AG09319 (cell line): ENCODE data around the gene ABCA4.

ENCODE experiments used
- DNase-seq: peaks from one replicate; pipeline ENCODE4 v3.0.0-alpha.2; 2010; ENCODE audit warnings: low read depth; ENCODE audit errors: extremely low read depth
- TF ChIP-seq, protein P1 (sequence below): IDR thresholded peaks from 2 replicates; pipeline ENCODE4 v1.5.1; 2011; ENCODE audit warnings: low read depth, mild to moderate bottlenecking, inconsistent platforms, low read length, moderate library complexity

Gene ABCA4

GRCh38 chr1:94090761-94091160 is 30.2 kb downstream of the ABCA4 start:
- DNase-seq = no peak
- TF ChIP-seq, protein P1, sequence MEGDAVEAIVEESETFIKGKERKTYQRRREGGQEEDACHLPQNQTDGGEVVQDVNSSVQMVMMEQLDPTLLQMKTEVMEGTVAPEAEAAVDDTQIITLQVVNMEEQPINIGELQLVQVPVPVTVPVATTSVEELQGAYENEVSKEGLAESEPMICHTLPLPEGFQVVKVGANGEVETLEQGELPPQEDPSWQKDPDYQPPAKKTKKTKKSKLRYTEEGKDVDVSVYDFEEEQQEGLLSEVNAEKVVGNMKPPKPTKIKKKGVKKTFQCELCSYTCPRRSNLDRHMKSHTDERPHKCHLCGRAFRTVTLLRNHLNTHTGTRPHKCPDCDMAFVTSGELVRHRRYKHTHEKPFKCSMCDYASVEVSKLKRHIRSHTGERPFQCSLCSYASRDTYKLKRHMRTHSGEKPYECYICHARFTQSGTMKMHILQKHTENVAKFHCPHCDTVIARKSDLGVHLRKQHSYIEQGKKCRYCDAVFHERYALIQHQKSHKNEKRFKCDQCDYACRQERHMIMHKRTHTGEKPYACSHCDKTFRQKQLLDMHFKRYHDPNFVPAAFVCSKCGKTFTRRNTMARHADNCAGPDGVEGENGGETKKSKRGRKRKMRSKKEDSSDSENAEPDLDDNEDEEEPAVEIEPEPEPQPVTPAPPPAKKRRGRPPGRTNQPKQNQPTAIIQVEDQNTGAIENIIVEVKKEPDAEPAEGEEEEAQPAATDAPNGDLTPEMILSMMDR = no peak

GRCh38 chr1:94087193-94087592 is 33.8 kb downstream of the ABCA4 start:
- TF ChIP-seq, protein P1 = no peak

GRCh38 chr1:94084547-94084946 is 36.4 kb downstream of the ABCA4 start:
- no peak for DNase-seq

More at GRCh38 chr1:94087193-94087592, 33.8 kb downstream of the ABCA4 start:
- no peak for DNase-seq

DNA sequence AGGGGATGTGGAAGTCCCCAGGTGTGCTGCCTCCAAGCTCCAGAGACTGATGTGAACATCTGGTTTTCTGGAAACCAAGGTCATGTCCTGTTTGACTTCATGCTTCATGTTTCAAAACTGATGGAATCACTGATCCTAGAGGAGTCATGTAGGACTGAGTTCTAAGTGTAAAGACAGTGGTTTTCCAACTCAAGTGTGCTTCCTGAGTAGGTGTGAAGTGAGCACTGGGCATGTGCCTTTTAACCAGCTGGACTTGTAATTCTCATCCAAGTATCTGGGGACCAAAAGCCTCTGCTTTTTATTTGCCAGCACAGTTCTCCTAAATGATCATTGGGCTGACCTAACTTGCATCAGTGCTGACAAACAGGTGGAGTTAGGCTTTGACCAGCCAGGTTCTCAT is 36.9 kb downstream of the ABCA4 start:
- TF ChIP-seq, protein P1 = no peak
- no peak for DNase-seq

More at GRCh38 chr1:94084547-94084946, 36.4 kb downstream of the ABCA4 start:
- TF ChIP-seq, protein P1 = no peak

DNA sequence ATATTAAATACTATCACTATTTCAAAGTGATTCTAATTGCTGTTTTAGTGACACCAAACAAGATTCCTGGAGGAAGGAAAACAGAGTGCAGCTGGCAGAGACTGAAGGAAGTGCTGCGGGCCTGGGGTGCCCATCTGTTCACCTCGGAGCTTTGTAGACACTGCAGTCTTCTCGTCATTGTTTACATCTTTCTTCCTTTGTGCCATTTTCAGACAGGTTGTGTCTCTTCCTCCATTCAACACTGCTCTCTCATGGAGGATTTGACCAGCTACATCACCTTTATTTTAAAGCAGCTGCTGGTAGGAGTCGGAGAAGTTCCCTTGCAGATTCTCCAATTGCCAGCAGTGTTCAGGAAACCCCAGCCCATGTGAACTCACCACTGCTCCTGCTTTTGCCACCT is 37.3 kb downstream of the ABCA4 start:
- DNase-seq = no peak
- TF ChIP-seq, protein P1 = no peak

- TF ChIP-seq, protein P1 = no peak
- DNase-seq = peak; percentile 92
Observed at GRCh38 chr1:94081566-94082344, 39.2 kb downstream of the ABCA4 start.

GRCh38 chr1:94079989-94080388 is 41.0 kb downstream of the ABCA4 start:
- no peak for DNase-seq
- TF ChIP-seq, protein P1 = no peak
